ENCODE data around the gene DZANK1.

DNA sequence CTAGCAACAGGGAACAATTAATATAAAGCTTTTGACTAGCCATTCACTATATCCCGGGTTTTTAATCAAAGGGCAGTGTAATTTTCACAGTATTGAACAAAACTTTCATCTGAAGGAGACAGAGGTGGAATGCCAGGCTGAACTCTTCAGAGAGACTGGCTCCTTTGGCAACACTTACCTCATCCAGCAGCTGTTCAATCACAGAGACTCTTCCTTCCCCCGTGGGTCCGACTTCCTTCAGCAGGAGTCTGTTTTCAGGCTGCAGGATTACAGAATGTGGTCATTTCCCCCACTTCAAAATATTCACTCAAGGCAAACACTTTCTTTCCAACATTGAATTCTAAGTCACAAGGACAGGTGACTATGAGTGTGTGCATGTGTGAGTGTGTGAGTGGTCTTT lies 76.6 kb downstream of the DZANK1 start:
- TF ChIP-seq POLR2A (IDR thresholded peaks at IDR 0.05; ENCODE audit: low read depth, low read length) (no peak), POLR2AphosphoS5 (IDR thresholded peaks at IDR 0.05; ENCODE audit: low read depth, low read length) (no peak), TAF1 (IDR thresholded peaks at IDR 0.05; ENCODE audit: low read depth, low read length) (no peak), SPI1 (IDR thresholded peaks at IDR 0.05; ENCODE audit: low read depth, low read length) (no peak)
